COLO668 (cell line): ENCODE results near the gene EPM2A.
"Not testable (repeated sequence)": the region's sequence is repeated elsewhere in the genome, so short reads cannot be mapped to it uniquely, and the experiment has no call there.

Source experiments
- DNase-seq: peaks from one replicate; lab custom pipeline; 2025; ENCODE audit not compliant: unreplicated experiment; lab: John Stamatoyannopoulos, UW

The EPM2A gene

DNA sequence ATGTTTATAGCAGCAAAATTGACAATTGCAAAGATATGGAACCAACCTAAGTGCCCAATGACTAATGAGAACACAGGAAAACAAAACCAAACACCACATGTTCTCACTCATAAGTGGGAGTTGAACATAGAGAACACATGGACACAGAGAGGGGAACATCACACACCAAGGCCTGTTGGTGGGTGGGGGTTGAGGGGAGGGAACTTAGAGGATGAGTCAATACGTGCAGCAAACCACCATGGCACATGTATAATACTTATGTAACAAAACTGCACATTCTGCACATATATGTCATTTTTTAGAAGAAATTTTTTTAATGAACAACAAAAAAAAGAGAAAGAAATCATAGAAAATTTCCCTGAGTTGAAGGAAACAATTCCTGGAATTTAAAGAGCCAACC lies 3.9 kb downstream of the EPM2A start:
- DNase-seq: no peak

DNA sequence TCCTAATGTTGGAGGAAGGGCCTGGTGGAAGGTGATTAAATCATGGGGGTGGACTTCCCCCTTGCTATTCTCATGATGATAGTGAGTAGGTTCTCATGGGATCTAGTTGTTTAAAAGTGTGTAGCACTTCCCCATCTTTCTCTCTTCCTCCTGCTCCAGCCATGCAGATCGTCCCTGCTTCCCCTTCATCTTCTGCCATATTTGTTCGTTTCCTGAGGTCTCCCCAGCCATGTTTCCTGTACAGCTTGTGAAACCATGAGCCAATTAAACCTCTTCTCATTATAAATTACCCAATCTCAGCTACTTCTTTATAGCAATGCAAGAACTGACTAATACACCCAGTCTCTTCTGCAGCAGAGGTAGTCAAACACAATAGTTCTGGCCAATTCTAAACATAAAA lies 5.4 kb downstream of the EPM2A start:
- no peak for DNase-seq

DNA sequence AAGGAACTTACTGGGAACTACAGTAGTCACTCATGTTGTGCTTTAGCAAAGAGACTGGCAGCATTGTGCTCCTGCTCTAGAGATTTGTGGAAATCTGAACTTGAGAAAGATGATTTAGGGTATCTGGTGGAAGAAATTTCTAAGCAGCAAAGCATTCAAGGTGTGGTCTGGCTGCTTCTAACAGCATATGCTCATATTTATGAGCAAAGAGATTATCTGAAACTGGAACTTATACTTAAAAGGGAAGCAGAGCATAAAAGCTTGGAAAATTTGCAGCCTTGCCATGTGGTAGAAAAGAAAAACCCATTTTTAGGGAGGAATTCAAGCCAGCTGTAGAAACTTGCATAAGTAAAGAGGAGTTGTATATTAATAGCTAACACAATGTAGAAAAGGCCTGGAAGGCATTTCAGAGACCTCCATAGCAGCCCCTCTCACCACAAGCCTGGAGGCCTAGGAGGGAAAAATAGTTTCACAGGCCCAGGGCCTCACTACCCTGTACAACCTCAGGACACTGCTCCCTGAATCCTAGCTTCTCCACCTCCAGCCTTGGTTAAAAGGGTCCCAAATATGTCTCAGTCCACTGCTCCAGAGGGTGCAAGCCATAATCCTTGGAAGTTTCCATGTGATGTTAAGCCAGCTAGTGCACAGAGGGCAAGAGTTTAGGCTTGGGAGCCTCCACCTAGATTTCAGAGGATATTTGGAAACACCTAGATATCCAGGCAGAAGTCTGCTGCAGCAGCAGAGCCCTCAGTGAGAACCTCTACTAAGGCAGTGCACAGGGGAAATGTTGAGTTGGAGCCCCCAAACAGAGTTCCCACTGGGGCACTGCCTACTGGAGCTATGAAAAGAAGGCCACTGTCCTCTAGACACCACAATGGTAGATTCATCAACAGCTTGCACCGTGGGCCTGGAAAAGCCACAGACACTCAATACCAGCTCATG lies 6.6 kb downstream of the EPM2A start:
- DNase-seq: no peak

DNA sequence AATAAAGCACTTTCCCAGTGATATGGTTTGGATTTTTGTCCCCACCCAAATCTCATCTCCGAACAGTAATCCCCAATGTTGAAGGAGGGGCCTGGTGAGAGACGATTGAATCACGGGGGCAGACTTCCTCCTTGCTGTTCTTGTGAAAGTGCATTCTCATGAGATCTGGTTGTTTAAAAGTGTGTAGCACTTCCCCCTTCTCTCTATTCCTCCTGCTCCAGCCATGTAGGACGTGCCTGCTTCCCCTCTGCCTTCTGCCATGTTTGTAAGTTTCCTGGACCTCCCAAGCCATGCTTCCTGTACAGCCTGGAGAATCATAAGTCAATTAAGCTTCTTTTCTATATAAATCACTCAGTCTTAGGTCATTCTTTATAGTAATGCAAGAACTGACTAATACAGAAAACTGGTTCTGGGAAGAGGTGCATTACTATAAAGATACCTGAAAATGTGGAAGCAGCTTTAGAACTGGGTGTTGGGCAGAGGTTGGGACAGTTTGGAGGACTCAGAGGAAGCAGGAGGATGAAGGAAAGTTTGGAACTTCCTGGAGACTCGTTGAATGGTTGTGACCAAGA lies 7.4 kb downstream of the EPM2A start:
- no peak for DNase-seq

DNA sequence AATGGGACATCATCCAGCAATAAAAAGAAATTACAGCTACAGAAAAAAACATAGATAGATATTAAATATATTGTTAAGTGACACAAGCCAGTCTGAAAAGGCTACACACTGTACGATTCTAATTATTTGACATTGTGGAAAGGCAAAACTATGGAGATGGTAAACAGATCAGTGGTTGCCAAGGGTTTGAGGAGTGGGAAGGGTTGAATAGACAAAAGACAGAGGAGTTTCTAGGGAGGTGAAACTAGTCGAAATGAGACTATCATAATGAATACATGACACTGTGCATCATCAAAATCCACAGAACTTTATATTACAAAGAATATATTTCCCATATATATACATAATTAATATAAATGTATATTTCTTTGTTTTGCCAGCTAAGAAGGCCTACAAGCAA lies 9.8 kb downstream of the EPM2A start:
- DNase-seq: no peak

GRCh38 chr6:145723646-145724045 lies 11.7 kb downstream of the EPM2A start:
- DNase-seq: no peak

DNA sequence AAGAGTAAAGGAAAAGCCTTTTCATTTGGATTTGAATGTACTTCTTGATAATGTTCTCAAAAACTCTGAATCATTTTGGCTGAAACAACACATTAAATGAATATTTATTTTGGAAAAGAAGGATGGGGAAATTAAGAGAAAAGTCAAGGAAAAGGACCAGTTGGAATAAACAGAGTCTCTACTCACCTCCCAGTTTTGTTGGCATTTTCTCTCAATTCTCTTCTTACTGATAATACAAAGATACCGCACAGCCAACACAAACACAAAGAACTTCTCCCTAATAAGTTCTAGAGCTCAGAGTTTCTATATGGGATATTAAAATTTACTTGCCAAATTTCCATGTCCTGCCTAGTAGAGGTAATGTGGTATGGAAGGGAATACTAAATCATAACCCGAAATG lies 13.1 kb downstream of the EPM2A start:
- DNase-seq: no peak

DNA sequence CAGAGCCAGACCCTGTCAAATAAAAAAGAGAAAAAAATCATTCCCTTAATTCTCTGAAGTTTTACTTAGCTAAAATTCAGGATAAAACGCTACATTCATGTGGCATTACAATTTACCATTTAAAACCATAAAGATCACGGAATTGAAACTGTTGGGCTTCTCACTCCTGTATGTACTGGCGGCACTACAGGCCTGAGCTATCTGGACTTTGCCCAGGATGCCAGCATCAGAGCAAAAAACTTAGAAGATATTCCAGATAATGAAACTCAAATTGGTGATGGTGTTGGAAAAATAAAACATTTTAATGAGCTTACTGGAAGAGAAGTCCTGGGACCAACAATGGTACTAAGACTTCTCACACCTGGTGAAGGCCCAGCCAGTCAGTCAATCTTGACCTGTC lies 14.2 kb downstream of the EPM2A start:
- no peak for DNase-seq

- DNase-seq: no peak
These were observed 19.9 kb downstream of the EPM2A start for GRCh38 chr6:145715426-145715825.

- DNase-seq: no peak
These were observed 20.6 kb downstream of the EPM2A start for GRCh38 chr6:145714731-145715130.

DNA sequence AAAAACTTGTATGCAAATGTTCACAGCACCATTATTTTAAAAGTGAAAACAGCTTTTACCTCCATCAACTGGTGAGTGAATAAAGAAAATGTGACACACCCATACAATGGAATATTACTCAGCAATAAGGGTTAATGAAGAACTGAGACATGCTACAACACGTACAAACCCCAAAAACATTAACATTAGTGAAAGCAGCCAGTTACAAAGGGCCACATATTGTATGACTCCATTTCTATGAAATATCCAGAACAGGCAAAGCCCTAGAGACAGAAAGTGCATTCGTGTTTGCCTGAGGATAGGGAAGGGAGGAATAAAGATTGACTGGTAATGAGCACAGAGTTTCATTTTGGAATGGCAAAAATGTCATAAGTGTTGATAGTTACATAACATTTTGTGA lies 21.5 kb downstream of the EPM2A start:
- no peak for DNase-seq

GRCh38 chr6:145711372-145711771 lies 23.9 kb downstream of the EPM2A start:
- no peak for DNase-seq

DNA sequence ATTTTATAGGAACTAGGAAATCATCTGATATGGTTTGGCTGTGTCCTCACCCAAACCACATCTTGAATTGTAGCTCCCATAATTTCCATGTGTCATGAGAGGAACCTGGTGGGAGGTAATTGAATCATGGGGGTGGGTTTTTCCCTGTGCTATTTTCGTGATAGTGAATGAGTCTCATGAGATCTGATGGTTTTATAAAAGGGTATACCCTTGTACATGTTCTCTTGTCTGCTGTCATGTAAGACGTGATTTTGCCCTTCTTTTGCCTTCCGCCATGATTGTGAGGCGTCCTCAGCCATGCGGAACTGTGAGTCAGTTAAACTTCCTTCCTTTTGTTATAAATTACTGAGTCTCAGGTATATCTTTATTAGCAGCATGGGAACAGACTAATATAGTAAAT lies 27.9 kb downstream of the EPM2A start:
- no peak for DNase-seq

DNA sequence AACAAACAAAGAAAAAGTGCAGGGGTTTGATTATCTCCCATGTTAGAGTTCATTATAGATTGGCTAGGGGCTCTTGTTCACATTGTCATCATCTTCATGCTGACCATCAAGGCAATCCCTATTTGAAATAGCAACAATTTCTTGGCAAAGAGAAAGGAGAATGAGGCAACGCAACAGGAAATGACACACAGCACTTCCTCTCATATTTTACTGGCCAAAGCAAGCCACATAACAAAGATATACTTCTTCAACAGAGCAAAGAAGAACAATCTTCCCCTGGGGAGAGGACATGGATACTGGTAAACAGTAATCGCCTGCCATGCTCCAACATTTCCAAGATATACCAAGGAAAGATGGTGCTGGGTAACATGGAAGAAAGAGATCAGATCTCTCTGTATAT lies 29.8 kb downstream of the EPM2A start:
- DNase-seq: no peak

GRCh38 chr6:145704143-145704781 lies 31.1 kb downstream of the EPM2A start:
- DNase-seq: no peak

GRCh38 chr6:145699462-145699861 lies 35.9 kb downstream of the EPM2A start:
- no peak for DNase-seq

GRCh38 chr6:145697401-145697800 lies 37.9 kb downstream of the EPM2A start:
- not testable (repeated sequence) for DNase-seq

DNA sequence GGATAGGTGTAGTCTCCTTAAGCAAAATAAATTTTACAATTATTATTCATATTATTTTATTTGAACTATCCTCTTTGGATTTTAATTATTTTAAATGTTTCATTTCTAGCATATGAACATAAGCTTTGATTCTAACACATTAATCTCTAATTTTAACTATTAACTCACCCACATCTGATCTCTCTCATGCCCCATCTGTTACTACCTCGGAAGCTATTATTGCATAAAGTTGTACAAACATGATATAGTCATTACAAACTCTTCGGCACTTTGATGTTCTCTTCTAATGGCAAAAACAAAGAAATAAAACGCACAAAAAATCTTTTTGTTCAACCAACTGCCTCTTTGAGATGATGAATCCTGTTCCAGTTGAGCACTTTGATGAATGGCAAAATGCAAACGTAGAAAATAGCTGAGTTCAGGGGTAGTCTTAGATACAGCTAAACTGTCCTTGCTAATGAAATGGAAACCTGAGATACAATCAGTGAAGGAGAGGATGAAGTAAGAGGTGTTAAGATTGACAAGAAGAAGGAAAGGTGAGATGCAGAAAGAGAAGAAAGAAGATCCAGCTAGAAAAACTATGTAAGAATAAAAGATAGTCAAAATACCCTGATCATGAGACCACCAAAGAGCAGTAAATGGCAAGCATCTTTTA lies 41.1 kb downstream of the EPM2A start:
- DNase-seq: no peak

GRCh38 chr6:145690969-145691368 lies 44.4 kb downstream of the EPM2A start:
- DNase-seq: no peak

DNA sequence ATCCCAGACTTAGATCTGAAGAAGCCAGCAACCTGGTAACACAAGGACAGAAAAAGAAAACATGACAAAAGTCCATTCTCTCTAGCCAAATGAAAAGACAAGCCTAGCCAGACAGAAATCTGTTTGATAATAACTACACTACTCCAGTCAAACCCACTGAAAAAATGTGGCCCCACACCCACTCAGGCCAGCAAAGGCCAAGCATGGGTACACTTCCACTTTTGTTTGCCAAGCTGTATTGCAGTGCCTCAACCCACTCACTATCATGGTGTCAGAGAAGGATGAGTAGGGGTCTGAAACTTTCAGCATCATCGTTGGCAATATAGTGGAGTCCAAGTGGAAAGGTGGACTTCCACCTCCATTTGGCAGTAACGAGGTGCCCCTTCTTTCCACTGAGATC lies 45.8 kb downstream of the EPM2A start:
- no peak for DNase-seq

DNA sequence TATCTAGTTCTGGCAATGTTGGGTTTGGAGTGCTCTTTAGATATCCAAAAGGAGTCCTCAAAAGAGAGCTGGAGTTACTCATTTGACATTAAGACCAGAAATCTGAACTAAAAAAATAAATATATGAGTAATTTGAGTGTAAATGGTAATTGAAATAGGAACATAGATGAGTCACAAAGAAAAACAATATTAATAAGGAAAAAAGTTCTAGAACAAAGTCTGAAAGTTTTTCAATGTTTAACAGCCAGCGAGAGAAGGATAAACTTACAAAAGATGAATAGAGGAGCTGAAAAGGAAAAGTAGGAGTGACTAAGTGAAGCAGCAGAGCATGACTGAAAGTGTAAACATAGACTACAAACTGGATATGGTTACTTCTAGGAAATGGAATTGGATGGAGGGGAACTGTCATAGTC lies 46.8 kb downstream of the EPM2A start:
- DNase-seq: no peak

DNA sequence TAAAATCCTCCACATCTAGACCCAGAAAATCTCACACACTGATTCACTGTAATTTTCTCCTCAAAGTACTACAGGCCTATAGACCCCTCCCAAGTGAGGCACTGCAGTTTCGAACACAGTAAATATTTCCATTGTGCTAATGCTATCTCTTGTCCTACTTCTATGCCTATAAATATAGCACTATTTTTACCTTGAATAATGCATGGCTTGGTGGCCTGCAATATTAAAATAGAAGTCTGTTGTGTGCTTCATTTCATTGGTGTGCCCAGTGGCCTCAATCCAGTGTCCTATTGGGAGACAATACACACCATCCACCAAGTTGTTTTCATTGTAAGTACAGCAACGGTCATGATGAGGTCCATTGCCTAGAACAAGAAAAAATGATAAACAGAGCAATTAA lies 49.4 kb downstream of the EPM2A start:
- no peak for DNase-seq
